Activated CD4-positive, CD25-positive, alpha-beta regulatory T cell (primary cell): ENCODE results near the gene ANO8.
"Not testable (repeated sequence)": the region's sequence is repeated elsewhere in the genome, so short reads cannot be mapped to it uniquely, and the experiment has no call there.

Experiments
- DNase-seq, 4 experiments: peaks; one replicate each; lab custom pipeline; 2025; lab: John Stamatoyannopoulos, UW

The ANO8 gene, protein sequence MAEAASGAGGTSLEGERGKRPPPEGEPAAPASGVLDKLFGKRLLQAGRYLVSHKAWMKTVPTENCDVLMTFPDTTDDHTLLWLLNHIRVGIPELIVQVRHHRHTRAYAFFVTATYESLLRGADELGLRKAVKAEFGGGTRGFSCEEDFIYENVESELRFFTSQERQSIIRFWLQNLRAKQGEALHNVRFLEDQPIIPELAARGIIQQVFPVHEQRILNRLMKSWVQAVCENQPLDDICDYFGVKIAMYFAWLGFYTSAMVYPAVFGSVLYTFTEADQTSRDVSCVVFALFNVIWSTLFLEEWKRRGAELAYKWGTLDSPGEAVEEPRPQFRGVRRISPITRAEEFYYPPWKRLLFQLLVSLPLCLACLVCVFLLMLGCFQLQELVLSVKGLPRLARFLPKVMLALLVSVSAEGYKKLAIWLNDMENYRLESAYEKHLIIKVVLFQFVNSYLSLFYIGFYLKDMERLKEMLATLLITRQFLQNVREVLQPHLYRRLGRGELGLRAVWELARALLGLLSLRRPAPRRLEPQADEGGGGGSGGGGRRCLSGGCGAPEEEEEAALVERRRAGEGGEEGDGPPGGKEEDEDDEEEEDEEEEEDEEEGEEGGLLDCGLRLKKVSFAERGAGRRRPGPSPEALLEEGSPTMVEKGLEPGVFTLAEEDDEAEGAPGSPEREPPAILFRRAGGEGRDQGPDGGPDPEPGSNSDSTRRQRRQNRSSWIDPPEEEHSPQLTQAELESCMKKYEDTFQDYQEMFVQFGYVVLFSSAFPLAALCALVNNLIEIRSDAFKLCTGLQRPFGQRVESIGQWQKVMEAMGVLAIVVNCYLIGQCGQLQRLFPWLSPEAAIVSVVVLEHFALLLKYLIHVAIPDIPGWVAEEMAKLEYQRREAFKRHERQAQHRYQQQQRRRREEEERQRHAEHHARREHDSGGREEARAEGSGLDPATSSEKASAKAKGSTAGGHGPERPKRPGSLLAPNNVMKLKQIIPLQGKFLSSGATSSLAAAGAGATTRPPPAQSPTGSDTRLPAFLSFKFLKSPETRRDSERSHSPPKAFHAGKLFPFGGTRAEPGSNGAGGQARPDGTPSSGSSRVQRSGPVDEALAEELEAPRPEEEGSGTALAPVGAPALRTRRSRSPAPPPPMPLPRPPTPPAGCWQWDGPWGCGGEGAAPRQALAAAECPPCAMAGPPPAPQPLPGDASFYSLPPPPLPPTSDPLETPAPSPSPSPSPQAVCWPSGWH

DNA sequence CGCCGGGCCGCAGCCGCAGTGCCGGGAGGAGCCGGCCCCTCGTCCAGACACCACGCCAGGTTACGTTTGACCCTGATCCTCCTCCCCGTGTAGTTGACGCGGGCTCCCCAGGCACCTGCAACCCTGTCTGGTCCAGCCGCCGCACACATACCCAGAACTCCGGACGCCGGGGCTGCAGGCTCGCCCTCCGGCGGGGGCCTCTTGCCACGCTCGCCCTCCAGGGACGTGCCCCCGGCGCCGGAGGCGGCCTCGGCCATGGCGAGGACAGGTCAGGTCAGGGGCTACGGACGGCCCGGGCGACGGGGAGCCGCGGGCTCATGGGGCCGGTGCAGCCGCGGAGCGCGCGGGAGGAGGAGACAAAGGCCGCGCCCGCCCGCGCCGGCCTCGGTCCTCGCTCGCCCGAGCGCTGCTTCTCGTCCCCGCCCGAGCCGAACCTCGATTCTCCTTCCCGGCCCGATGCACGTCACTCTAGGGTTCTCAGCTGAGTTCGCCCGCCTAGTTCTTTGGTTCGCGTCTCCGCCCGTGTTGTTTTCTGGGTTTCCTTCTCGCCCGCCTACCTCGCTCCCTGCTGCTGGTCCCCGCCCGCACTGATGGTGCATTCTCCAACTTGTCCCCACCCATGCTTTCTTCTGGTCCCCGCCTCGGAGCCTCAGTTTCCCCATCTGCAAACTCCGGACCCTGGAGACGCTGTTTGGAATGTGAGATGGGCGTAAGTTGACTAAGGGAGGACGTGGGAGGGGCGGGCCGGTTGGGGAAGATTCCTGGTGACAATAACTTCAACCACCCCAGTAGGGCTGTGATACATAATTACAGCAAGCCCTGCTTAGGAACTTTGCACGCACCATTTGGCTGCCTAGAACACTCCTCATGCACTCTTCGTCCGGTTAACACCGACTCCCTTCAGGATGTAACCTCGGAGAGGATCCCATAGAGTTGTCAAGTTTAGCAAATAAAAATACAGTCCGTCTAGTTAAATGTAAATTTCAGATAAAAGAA is at the start of gene ANO8:
Gene ANO8 (minus strand): TSS at position 442 of the 996 bp plus-strand sequence. CDS start 185 bp downstream, at position 257.
- DNase-seq = peak; percentile 84 to 95 (median 89)

DNA sequence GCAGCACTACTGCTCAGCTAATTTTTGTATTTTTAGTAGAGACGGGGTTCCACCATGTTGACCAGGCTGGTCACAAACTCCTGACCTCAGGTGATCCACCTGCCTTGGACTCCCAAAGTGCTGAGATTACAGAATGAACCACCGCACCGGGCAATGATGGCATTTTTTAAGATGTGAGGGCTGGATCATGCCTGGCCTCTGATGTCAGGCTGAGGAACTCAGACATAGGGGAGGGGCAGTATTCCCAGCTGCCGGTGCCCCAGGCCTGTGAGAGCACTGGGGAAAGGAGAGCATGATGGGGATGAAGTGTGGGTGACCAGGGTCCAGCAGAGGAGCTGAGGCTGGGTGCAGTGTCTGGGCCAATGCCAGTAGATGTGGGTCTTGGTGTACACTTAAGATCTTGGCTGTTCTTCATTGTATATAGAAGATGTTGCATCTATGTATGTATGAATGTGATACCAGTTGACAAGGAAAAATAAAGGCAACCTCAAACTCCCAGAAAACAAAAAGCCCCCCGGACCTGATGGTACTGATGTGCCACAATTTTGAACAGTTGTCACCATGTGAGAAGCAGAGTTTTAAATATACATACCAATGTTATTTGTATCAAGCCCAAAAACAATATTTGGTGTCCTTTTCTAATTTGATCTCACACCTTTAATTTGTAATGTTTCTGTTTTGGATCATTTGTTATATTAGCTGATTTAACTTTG is 45.9 kb upstream of the ANO8 start:
- DNase-seq = no peak

DNA sequence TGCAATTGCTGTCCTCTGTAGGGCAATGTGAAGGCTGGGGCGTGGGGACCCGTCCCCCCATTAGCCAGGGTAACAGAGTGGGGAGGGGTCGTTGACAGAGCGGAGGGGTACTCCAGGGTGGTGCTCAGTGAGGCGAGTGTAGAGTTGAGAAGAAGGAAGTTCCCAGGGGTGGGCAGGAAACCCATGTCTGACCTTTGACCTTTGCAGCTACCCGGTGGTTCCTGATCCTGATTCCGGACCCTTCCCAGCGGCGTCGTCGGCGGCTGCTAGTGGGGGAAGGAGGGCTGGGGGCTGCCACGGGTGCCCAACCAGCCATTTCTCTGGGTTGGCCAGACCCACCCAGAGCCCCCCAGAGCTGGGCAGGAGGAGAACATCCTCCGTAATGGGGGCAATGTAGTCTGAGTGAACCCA is 44.6 kb upstream of the ANO8 start:
- DNase-seq = no peak

DNA sequence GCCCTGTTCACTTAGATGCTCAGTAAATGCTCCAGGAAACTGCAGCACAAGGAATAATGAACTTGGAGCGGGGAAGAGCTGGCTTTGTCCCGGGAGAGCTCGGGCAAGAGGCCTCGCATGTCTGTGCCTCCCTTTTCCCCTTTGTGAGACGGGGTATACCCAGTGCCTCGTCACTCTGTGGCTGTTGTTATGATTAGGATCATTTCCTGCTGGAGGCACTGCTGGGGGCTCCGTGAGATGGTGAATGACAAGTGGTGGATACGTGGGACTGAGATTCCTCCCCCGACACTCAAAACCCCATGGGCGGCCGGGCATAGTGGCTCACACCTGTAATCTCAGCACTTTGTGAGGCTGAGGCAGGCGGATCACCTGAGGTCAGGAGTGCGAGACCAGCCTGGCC is 43.6 kb upstream of the ANO8 start:
- DNase-seq = no peak

DNA sequence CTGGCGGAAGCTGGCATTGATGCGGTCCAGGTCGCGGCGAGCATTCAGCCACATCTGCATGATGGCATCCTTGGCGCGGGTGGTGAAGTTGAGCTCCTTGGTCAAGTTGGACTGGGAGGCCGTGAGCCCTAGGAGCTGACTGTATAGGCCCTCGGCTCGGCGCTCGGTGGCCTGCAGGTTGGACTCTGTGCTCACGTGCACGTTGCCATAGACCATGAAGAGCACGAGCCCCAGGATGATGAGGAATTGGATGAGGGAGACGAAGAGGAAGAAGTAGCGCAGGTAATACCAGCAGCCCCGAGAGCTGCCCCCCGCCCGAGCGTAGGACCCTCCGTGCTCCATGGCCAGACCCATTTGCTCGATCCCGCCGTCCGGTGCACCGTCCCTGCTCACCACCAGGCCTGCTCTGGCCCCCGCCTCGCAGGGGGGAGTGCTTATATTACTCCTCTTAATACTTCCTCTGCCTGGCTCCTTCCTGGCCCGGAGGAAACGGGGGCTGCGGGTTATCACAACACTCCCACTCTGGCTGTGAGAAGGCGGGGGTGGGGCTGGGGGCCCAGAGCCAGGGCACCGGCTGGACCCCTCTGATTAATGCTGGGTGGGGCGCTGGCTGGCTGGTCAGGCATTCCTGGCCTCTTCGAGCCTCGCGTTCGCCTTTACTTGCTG is 42.4 kb upstream of the ANO8 start, which contains the start of gene PLVAP:
Gene PLVAP (minus strand): TSS at position 408 of the 666 bp plus-strand sequence. CDS start 54 bp downstream, at position 354.
- no peak for DNase-seq

DNA sequence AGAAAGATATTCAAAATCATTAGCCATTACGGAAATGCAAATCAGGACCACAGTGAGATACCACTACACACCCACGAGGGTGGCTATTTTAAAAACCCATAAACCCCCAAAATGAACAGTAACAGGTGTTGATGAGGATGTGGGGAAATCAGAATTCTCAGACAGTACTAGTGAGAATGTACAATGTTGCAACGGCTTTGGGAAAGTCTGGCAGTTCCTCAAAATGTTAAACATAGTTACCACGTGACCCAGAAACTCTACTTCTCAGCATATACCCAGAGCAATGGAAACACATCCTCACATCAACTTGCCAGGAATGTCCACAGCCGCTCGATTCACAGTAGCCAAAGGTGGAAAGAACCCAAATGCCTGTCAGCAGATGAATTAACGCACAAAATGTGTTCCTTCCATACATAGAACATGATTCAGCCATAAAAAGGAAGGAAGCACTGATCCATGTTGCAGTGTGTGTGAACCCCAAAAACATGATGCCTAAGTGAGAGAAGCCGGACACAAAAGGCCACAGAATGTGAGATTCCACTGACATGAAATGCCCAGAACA is 35.5 kb upstream of the ANO8 start:
- DNase-seq = no peak

DNA sequence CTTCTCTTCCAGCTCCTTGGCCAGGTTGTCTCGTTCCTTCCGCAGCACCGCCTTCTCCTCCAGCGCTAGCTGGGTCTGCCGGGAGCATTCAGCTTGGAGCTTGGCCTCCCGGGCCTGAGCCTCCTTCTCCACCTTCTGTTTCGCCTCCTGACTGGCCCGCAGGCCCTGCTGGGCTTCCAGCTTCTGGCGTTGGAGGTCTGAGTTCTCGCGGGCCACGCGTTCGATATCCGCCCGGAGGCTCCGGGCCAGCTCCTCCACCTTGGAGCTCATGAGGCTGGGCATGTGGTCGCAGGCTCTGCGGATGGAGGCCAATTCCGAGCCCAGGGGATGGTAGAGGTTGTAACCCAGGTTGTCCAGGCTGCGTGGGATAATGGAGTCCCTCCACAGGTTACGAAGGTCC is 30.7 kb upstream of the ANO8 start:
- no peak for DNase-seq

DNA sequence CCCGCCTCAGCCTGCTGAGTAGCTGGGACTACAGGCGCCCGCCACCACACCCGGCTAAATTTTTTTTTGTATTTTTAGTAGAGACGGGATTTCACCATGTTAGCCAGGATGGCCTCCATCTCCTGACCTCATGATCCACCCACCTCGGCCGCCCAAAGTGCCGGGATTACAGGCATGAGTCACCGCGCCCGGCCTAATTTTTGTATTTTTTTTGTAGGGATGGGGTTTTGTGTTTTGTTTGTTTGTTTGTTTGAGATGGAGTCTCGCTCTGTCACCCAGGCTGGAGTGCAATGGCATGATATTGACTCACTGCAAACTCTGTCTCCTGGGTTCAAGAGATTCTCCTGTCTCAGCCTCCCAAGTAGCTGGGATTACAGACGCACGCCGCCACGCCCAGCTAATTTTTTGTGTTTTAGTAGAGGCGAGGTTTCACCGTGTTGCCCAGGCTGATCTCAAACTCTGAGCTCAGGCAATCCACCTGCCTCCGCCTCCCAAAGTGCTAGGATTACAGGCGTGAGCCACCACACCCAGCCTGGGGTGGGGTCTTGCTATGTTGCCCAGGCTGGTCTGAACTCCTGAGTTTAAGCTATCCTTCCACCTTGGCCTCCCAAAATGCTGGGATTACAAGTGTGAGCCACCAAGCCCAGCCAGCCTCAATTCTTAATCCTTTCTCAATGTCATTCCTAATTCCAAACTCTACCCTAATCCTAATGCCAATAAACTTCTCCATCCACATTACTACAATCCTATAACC is 29.4 kb upstream of the ANO8 start:
- DNase-seq = not testable (repeated sequence)

DNA sequence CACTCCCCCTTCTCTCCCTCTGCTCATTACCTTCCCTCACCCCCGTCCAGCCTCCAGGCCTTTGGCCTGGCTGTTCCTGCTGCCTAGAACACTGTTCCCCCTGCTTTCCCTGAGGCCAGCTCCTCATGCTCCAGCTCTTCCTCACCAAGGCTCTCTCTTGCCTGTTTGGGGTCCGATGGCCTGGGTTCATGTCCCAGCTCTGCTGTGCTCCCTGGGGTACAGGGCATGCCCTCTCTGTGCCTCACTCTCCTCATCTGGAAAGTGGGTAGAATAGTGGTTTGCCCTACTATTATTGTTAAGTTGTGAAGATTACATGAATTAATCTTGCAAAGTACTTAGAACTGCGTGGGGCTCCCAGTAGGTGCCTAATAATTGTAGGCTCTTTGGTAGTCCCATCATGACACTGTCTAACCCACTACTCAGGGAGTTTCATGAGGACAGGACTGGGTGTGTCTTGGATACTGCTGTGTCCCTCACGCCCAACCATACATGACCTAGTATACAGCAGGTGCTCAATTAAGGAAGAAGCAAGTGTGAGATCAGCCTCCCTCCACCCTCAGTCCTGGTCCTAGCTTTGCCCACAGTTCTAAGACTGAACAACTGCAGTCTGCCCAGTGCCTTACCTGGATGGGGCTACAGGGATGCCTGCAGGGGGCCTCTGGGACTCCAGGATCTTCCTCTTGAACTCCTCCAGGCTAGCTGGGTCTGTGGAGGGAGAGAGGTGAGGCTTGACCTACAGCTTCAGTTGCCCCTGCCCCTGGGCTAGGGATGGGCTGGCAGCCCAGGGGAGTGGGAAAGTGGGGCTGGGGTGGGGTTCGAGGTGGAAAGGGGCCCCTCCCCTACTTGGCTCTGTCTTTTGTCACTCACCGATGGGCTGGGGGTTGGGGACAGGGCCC is 25.5 kb upstream of the ANO8 start:
- DNase-seq = no peak

DNA sequence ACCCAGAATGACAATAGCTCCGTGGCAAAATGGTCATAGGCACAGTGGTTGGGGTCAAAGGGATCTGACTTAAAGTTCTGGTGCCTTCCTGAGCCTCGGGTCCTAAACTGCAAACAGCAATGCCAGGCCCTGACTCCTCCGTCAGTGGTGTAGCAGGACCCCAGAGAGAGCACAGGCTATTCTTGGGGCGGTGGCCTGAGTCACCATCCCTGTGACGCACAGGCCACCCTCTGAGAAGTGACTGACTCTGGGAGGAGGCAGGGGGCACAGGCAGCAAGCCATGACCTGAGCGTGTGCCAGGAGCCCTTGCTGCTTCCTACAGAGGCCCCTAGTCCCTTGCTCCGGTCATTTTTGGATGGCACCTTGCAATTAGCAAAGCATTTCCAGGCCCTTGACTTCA is 23.7 kb upstream of the ANO8 start:
- no peak for DNase-seq

DNA sequence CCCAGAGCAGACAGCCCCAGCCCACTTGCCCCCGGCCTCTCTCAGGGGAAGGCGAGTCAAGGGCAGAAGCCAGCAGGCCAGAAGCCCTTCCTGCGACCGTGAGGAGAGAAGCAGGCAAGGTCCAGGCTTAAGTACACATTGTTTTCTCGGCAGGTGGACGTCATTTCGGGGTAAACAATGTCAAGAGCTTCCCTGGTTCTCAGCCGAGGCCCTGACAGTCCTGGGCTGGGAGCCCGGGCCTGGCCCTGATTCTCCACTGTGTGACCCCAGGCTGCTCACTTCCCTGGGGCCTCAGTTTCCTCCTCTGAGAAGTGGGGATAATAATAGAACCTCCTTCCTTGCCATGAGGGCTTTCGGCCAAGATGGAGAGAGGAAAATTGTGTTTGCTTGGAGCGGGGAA is 23.1 kb upstream of the ANO8 start:
- DNase-seq = no peak

DNA sequence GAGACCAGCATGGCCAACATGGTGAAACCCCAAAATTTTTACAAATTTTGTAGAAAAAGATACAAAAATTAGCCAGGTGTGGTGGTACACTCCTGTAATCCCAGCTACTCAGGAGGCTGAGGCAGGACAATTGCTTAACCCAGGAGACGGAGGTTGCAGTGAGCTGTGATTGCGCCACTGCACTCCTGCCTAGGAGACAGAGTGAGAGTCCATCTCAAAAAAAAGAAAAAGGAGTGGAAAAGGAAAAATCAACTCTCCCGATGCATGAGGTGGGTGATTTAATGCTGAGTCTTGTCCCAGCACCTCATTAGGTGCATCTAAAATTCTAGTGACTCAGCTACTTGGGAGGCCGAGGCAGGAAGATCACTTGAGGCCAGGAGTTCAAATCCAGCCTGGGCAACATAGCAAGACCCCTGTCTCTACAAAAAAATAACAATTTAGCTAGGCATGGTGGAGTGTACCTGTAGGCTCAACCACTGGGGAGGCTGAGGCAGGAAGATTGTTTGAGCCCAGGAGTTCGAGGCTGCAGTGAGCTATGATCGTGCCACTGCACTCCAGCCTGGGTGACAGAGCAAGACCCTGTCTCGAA is 22.5 kb upstream of the ANO8 start:
- DNase-seq = no peak

DNA sequence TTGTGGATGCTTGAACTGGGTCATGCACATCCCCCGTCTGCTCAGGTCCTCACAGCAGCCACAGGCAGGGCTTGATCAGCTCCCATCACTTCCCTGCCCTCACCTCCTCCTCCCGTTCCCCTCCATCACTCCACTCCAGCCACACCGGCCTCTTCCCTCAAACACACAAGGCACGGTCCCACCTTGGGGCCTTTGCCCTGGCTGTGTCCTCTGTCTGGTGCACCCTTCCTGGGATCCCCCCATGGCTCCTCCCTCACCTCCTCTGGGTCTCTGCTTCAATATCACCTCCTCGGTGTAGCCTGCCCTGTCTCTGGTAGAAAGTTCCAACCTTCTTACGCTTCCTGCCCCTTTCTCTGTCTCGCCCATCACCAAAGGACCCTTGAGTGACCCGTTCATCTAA is 18.7 kb upstream of the ANO8 start:
- DNase-seq = no peak

DNA sequence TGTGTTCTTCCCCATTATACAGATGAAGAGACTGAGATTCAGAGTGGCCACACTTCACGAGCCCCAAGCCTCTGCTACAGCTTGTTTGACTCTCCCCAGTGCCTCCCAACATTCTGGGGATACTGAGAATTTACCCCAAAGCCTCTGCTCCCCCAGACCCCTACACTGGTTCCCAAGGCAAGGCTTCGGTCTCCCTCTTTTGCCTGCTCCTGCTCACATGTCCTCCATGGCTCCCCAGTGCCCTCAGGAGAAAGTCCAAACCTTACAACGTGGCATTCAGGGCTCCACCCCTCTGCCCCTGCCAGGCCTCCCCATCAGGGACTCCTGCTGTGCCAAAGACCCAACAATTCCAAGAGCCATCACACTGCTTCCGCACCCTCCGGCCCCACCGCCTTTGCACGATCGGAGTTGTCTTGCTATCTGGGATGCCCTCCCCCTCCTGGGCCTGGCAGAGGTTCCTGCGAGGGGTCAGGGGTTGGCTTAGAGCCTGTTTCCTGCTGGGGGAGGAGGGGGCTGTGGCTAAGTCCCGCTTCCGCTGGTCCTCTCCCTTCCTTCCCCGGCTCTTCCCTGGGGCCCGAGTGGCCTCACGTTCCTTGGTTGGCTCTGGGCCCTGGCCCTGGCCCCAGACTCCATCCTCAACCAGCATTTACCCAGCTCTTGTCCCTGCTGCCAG is 18.1 kb upstream of the ANO8 start:
- DNase-seq = no peak

DNA sequence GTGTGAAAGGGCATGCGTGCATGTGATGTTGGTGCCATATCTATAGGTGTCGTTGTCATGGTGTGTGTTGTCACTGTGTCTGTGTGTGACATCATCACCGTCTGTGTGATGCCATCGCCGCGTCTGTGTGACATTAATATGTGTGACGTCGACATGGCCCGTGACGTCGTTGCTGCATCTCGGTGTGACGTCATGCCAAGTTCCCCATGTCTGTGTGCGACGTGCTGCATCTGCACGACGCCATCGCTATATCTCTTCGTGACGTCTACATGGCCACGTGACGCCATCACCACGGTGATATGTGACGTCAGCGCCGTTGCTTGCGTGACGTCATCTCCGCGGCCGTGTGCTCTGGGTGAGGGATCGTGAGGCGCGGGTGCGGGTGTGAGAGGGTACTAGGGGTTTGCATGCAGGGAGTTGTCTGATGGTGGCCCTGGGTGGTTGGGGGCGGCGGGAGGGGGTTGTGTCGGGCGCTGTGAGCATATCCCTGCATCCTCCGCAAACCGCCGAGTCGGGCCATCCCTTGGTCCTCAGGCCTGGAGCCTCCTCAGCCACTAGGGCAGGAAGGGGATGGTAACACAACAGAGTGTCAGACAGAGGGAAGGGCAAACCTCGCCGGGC is 17.3 kb upstream of the ANO8 start:
- no peak for DNase-seq

DNA sequence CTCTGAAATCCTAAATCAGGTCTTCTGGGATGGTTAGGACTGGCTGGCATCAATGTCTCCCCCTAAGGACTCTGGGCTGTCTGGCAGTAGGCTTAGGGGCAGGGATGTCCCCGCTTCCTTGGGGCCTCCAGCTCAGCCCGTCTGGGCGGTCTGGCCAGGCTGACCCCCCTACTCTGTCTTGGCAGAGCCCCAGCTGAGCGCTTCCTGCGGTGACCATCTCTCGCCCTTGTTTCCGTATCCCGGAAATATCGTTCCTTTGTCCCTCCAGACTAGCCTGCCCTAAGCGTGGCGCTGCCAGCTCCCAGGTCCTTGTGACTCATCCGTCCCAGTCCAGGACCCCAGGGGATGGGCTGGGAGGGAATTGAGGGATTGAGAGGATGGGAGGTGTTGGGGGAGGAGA is 14.0 kb upstream of the ANO8 start:
- DNase-seq = no peak
